PC-3 (cell line): Measurements from ENCODE around the gene ELK3. TPM values are rescaled to one million over a fixed set of nuclear protein-coding genes. Genes with fewer than 3 reads are reported as not detected.

ENCODE experiments used
- ATAC-seq: fragments of 200-7000 bp; cut with Tn5 transposase; 2 replicates; pipeline ENCODE4 v1.9.1; 2020; ENCODE audit warnings: mild to moderate bottlenecking, moderate library complexity
- BruUV-seq: library from RNA; stranded (reverse); fragments of 400-500 nt; replicated peaks from 2 replicates; lab custom pipeline; 2021; lab: Mats Ljungman, UMichigan
- CTCF ChIA-PET: fragments of 300-600 bp; sonication (Branson Sonifier 250); formaldehyde crosslinking; loops from one replicate; lab custom pipeline; 2022; ENCODE audit warnings: antibody characterized with exemption; lab: Charles Lee
- POLR2A ChIA-PET: fragments of 300-600 bp; sonication (Branson Sonifier 250); formaldehyde crosslinking; loops from one replicate; lab custom pipeline; 2022; ENCODE audit warnings: antibody characterized with exemption; ENCODE audit not compliant: unreplicated experiment; lab: Charles Lee
- DNase-seq: peaks from one replicate; pipeline ENCODE4 v3.0.0-alpha.2; 2015
- H2AFZ ChIP-seq: fragments of 300-600 bp; sonication (generic); 2 replicates; pipeline ENCODE4 v1.6.0; 2016; ENCODE audit warnings: antibody characterized with exemption, low read length
- H3F3A ChIP-seq: fragments of 300-600 bp; sonication (generic); one replicate; pipeline ENCODE4 v1.6.0; 2017; ENCODE audit warnings: antibody characterized with exemption, low read length, control low read depth, mild to moderate bottlenecking; ENCODE audit not compliant: unreplicated experiment
- H3K27ac ChIP-seq: fragments of 300-600 bp; sonication (generic); 2 replicates; pipeline ENCODE4 v1.5.1; 2016; ENCODE audit warnings: mild to moderate bottlenecking, low read length
- H3K27me3 ChIP-seq: fragments of 300-600 bp; sonication (generic); 2 replicates; pipeline ENCODE4 v1.6.1; 2016; ENCODE audit warnings: low read length, mixed read lengths
- H3K36me3 ChIP-seq: fragments of 300-600 bp; sonication (generic); 2 replicates; pipeline ENCODE4 v1.6.1; 2016; ENCODE audit warnings: low read depth, mixed run types, low read length, mixed read lengths
- H3K4me1 ChIP-seq: fragments of 300-600 bp; sonication (generic); 2 replicates; pipeline ENCODE4 v1.5.1; 2016; ENCODE audit warnings: low read length; ENCODE audit not compliant: insufficient read depth
- H3K4me2 ChIP-seq: fragments of 300-600 bp; sonication (generic); 2 replicates; pipeline ENCODE4 v1.6.0; 2016; ENCODE audit warnings: low read length
- H3K4me3 ChIP-seq: fragments of 300-600 bp; sonication (generic); 2 replicates; pipeline ENCODE4 v1.5.1; 2016; ENCODE audit warnings: mild to moderate bottlenecking, low read length, mixed read lengths
- H3K79me2 ChIP-seq: fragments of 300-600 bp; sonication (generic); 2 replicates; pipeline ENCODE4 v1.6.1; 2017; ENCODE audit warnings: low read length, mixed read lengths
- H3K9ac ChIP-seq: fragments of 300-600 bp; sonication (generic); 2 replicates; pipeline ENCODE4 v1.6.0; 2016; ENCODE audit warnings: mild to moderate bottlenecking, low read length
- H3K9me2 ChIP-seq: fragments of 300-600 bp; sonication (generic); replicated peaks from 2 replicates; pipeline ENCODE4 v1.6.1; 2016; ENCODE audit warnings: mixed run types, low read length, mixed read lengths
- H3K9me3 ChIP-seq: fragments of 300-600 bp; sonication (generic); 2 replicates; pipeline ENCODE4 v1.6.1; 2016; ENCODE audit warnings: low read length, mixed read lengths
- H4K20me1 ChIP-seq: fragments of 300-600 bp; sonication (generic); 2 replicates; pipeline ENCODE4 v1.6.1; 2016; ENCODE audit warnings: low read length, mixed read lengths
- CTCF ChIP-seq: fragments of 300-600 bp; sonication (generic); conservative IDR thresholded peaks from 2 replicates; pipeline ENCODE4 v1.5.1; 2017; ENCODE audit warnings: antibody characterized with exemption, low read depth, mild to moderate bottlenecking, low read length
- EZH2 ChIP-seq: fragments of 300-600 bp; sonication (generic); IDR thresholded peaks from one replicate; pipeline ENCODE4 v1.6.1; 2017; ENCODE audit warnings: antibody characterized with exemption, mild to moderate bottlenecking, low read length; ENCODE audit not compliant: unreplicated experiment
- EZH2phosphoT487 ChIP-seq: fragments of 300-600 bp; sonication (generic); IDR thresholded peaks from 2 replicates; pipeline ENCODE4 v1.6.1; 2018; ENCODE audit warnings: mild to moderate bottlenecking, antibody characterized with exemption, low read length, borderline replicate concordance
- intact Hi-C: fragments of 100-400 bp; cut with micrococcal nuclease; formaldehyde crosslinking; loops from 2 replicates; pipeline ENCODE4 v1.9.0; 2023
- total RNA-seq: library from RNA; depleted of rRNA; stranded (reverse); fragments of >200 nt; gene quantifications from 2 replicates; pipeline ENCODE4 v1.2.3, GENCODE V29; 2014

ELK3 gene
- total RNA-seq, 1 experiment from 2014 or later: 16.2 TPM

GRCh38 chr12:96150442-96150841 lies 43.7 kb upstream of the ELK3 start:
- H2AFZ ChIP-seq: no peak overlapping the region
- no peaks in the 10 kb centered on the region for H3K9me3 ChIP-seq
- ATAC-seq (no peak), DNase-seq (no peak)
- H3K4me1 ChIP-seq: no peaks in the 10 kb centered on the region
- no peaks in the 10 kb centered on the region for H3K9me2 ChIP-seq
- H3K36me3 ChIP-seq: no peaks in the 10 kb centered on the region
- TF ChIP-seq EZH2: no peak
- TF ChIP-seq CTCF: no peak
- no peak for TF ChIP-seq EZH2phosphoT487
- CTCF ChIA-PET: no interaction called here
- BruUV-seq: no TSS peak
- no peaks in the 10 kb centered on the region for H3K79me2 ChIP-seq
- no peaks in the 10 kb centered on the region for H3K27me3 ChIP-seq
- no peak overlapping the region for H3K9ac ChIP-seq
- no peak overlapping the region for H3K4me3 ChIP-seq
- no peak overlapping the region for H3K4me2 ChIP-seq
- no peaks in the 10 kb centered on the region for H4K20me1 ChIP-seq
- intact Hi-C loops: no loop called here
- POLR2A ChIA-PET: no interaction called here
- H3F3A ChIP-seq: no peaks in the 10 kb centered on the region
- no peak overlapping the region for H3K27ac ChIP-seq

GRCh38 chr12:96152164-96152563 lies 42.0 kb upstream of the ELK3 start:
- BruUV-seq: no TSS peak
- CTCF ChIA-PET: no interaction called here

More at GRCh38 chr12:96152164-96152563, 42.0 kb upstream of the ELK3 start:
- Histone ChIP-seq H3K9me3 (no peaks in the 10 kb centered on the region), H2AFZ (no peak overlapping the region), H3F3A (no peaks in the 10 kb centered on the region), H3K36me3 (no peaks in the 10 kb centered on the region), H3K4me2 (no peak overlapping the region), H4K20me1 (no peaks in the 10 kb centered on the region), H3K4me3 (no peak overlapping the region), H3K9ac (no peak overlapping the region), H3K9me2 (no peaks in the 10 kb centered on the region), H3K4me1 (no peaks in the 10 kb centered on the region), H3K79me2 (no peaks in the 10 kb centered on the region), H3K27me3 (no peaks in the 10 kb centered on the region), H3K27ac (no peak overlapping the region)
- DNase-seq (no peak), ATAC-seq (no peak)
- POLR2A ChIA-PET: no interaction called here
- intact Hi-C loops: no loop called here
- TF ChIP-seq CTCF (no peak), EZH2 (no peak), EZH2phosphoT487 (no peak)
